ENCODE data around the gene UROC1. TPM values are rescaled to one million over a fixed set of nuclear protein-coding genes. Genes with fewer than 3 reads are reported as not detected.
A peak's percentile ranks its signal among the peaks of the same experiment; 100 is the strongest.
"Not testable (repeated sequence)": the region's sequence is repeated elsewhere in the genome, so short reads cannot be mapped to it uniquely, and the experiment has no call there.

Gene UROC1
- total RNA-seq, 1 donor from 2014 or later: not detected

DNA sequence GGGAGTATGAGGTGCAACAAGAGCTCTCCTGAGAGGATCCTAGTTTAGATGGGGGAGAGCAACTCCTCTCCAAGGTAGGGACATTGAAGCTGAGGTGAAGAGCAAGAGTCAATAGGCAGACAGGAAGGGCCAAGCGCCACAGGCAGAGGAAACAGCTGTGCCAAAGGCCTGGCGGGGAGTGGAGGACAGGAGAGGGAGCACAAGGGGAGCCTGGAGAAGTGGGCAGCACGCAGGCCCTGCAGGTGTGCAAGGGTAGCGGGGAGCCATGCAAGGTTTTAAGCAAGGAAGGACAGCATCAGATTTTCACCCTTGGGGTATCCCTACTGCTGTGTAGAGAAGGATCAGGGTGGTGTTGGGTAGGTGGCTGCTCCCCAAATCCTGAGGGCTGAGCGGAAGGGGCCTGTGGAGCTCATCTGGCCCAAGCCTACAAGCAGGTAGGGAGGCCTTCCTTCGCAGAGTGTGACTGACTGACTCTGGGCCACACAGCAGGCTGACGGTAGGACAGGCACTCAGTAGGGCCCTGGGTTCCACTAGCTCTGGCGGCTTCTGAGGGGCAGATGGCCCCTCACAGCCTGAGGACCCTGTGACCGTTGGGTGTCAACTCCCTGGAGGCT is 19.6 kb upstream of the UROC1 start:
- no peak overlapping the region for H3K27ac Mint-ChIP-seq
- H3K4me1 Mint-ChIP-seq: no peaks in the 10 kb centered on the region
- DNase-seq (ENCODE audit: low spot score in 2 of 2, unreplicated experiment in 2 of 2): peak in 1 of 2 experiments; percentile 10
- no peaks in the 10 kb centered on the region for H3K36me3 Mint-ChIP-seq
- TF ChIP-seq, protein P1, sequence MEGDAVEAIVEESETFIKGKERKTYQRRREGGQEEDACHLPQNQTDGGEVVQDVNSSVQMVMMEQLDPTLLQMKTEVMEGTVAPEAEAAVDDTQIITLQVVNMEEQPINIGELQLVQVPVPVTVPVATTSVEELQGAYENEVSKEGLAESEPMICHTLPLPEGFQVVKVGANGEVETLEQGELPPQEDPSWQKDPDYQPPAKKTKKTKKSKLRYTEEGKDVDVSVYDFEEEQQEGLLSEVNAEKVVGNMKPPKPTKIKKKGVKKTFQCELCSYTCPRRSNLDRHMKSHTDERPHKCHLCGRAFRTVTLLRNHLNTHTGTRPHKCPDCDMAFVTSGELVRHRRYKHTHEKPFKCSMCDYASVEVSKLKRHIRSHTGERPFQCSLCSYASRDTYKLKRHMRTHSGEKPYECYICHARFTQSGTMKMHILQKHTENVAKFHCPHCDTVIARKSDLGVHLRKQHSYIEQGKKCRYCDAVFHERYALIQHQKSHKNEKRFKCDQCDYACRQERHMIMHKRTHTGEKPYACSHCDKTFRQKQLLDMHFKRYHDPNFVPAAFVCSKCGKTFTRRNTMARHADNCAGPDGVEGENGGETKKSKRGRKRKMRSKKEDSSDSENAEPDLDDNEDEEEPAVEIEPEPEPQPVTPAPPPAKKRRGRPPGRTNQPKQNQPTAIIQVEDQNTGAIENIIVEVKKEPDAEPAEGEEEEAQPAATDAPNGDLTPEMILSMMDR (IDR thresholded peaks at IDR 0.05; ENCODE audit: unreplicated experiment): no peak
- no peak overlapping the region for H3K4me3 Mint-ChIP-seq
- H3K27me3 Mint-ChIP-seq (ENCODE audit: low read depth): peaks cover 48% of the 10 kb centered on the region
- H3K9me3 Mint-ChIP-seq: no peaks in the 10 kb centered on the region

DNA sequence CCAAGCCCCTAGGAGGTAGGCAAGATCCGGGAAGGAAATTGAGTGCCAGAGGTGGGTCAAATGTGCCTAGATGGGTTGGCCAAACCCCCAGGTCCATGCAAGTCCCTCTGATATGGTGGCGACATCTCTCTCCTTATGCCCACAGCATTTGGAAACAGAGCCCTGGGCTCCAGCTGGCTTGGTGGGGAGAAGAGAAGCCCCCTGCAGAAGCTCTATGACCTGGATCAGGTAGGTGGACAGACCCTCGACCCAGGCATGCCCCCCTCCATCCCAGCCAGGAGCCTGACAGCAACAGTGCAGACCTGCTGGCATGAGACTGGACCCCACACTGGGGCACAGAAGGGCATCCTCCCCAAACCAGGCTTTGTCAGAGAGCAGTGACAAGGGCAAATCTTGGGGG is 18.6 kb upstream of the UROC1 start:
- TF ChIP-seq, protein P1 (IDR thresholded peaks at IDR 0.05; ENCODE audit: unreplicated experiment): no peak
- Mint-ChIP-seq H3K4me3 (no peak overlapping the region), H3K27ac (no peak overlapping the region), H3K27me3 (ENCODE audit: low read depth) (peaks cover 54% of the 10 kb centered on the region), H3K9me3 (no peaks in the 10 kb centered on the region), H3K4me1 (no peaks in the 10 kb centered on the region), H3K36me3 (no peaks in the 10 kb centered on the region)
- DNase-seq (ENCODE audit: low spot score in 2 of 2, unreplicated experiment in 2 of 2): no peak

DNA sequence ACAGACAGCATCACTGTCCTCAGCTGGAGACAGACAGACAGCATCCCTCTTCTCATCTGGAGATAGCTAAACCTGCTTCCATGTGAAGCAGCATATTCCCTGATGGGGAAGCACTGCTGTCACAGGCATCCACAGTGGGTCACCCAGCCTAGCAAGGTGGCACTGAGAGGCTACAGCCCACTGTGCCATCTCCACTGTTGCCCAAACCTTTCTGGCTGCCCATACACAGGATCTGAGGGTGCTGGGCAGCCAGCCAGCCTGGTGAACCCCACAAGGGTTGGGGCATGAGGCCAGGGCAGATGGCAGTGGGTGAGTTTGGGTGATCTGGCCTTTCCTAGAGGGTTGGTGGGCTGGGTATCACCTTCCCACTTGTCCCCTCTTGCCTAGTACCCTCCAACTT is 18.1 kb upstream of the UROC1 start:
- peaks cover 54% of the 10 kb centered on the region for H3K27me3 Mint-ChIP-seq (ENCODE audit: low read depth)
- H3K4me1 Mint-ChIP-seq: no peaks in the 10 kb centered on the region
- no peak overlapping the region for H3K27ac Mint-ChIP-seq
- TF ChIP-seq, protein P1 (IDR thresholded peaks at IDR 0.05; ENCODE audit: unreplicated experiment): no peak
- no peak for DNase-seq (ENCODE audit: low spot score in 2 of 2, unreplicated experiment in 2 of 2)
- no peaks in the 10 kb centered on the region for H3K36me3 Mint-ChIP-seq
- H3K4me3 Mint-ChIP-seq: no peak overlapping the region
- no peaks in the 10 kb centered on the region for H3K9me3 Mint-ChIP-seq

DNA sequence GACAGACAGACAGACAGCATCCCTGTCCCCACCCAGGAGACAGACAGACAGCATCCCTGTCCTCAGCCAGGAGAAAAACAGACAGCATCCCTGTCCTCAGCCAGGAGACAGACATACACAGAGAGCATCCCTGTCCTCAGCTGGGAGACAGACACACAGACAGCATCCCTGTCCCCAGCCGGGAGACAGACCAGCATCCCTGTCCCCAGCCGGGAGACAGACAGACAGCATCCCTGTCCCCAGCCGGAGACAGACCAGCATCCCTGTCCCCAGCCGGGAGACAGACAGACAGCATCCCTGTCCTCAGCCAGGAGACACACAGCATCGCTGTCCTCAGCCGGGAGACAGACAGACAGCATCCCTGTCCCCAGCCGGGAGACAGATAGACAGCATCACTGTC is 17.1 kb upstream of the UROC1 start:
- peaks cover 54% of the 10 kb centered on the region for H3K27me3 Mint-ChIP-seq (ENCODE audit: low read depth)
- not testable (repeated sequence) for DNase-seq (ENCODE audit: low spot score in 2 of 2, unreplicated experiment in 2 of 2); H3K36me3 Mint-ChIP-seq; H3K4me1 Mint-ChIP-seq; H3K27ac Mint-ChIP-seq; H3K9me3 Mint-ChIP-seq; H3K4me3 Mint-ChIP-seq

DNA sequence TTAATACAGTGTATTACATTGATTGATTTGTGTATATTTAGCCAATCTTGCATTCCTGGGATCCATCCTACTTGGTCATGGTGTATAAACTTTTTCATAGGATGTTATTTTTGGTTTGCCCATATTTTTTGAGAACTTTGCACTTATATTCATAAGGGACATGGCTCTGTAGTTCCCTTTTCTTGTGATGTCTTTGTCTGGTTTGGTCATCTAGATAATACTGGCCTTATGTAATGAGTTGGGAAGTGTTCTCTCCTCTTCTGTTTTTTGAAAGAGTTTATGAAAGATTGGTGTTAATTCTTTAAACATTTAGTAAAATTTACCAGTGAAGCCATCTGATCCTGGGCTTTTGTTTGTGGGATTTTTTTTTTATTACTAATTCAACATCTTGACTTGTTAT is 15.9 kb upstream of the UROC1 start:
- H3K4me1 Mint-ChIP-seq: peaks cover 3% of the 10 kb centered on the region
- H3K27ac Mint-ChIP-seq: no peak overlapping the region
- no peak for DNase-seq (ENCODE audit: low spot score in 2 of 2, unreplicated experiment in 2 of 2)
- peaks cover 54% of the 10 kb centered on the region for H3K27me3 Mint-ChIP-seq (ENCODE audit: low read depth)
- no peaks in the 10 kb centered on the region for H3K36me3 Mint-ChIP-seq
- TF ChIP-seq, protein P1 (IDR thresholded peaks at IDR 0.05; ENCODE audit: unreplicated experiment): no peak
- H3K4me3 Mint-ChIP-seq: no peak overlapping the region
- H3K9me3 Mint-ChIP-seq: no peaks in the 10 kb centered on the region

DNA sequence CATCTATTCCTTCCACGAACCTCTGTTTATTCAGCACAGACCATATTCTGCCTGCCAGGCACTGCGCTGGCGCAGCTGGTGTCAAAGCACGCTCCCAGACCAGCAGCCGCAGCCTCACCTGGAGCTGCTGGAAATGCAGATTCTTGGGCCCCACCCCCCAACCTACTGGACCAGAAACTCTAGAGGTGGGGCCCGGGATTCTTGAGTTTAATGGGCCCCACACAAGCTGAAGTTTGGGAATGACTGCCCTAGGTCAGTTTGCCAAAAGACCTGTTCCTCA is 13.4 kb upstream of the UROC1 start:
- Mint-ChIP-seq H3K4me3 (no peak overlapping the region), H3K36me3 (no peaks in the 10 kb centered on the region), H3K27me3 (ENCODE audit: low read depth) (peaks cover 57% of the 10 kb centered on the region), H3K9me3 (no peaks in the 10 kb centered on the region), H3K4me1 (peaks cover 3% of the 10 kb centered on the region), H3K27ac (no peak overlapping the region)
- no peak for DNase-seq (ENCODE audit: low spot score in 2 of 2, unreplicated experiment in 2 of 2)
- TF ChIP-seq, protein P1 (IDR thresholded peaks at IDR 0.05; ENCODE audit: unreplicated experiment): no peak
